Body of pancreas (tissue), 4 donors: ENCODE results near the gene ZNF792. TPM values are rescaled to one million over a fixed set of nuclear protein-coding genes. Genes with fewer than 3 reads are reported as not detected.

Source experiments
- ATAC-seq: fragments of 150-250 bp; one replicate; pipeline ENCODE4 v1.9.1; 2016
- DNase-seq, 4 donors: peaks; one replicate each; pipeline ENCODE4 v3.0.0-alpha.2; 2019
- H3K27ac ChIP-seq, 4 donors: fragments of 200-600 bp; sonication (generic); 1 replicate in 3 of 4; 2 replicates in 1 of 4; pipeline versions ENCODE4 v1.5.1 to v1.6.1; 2016 to 2019; ENCODE audit warnings: mild to moderate bottlenecking in 1 of 4, mixed read lengths in 1 of 4, moderate library complexity in 1 of 4
- H3K27me3 ChIP-seq, 2 donors: fragments of 200-600 bp; sonication (generic); one replicate each; pipeline ENCODE4 v1.6.0; 2016; ENCODE audit warnings: mild to moderate bottlenecking in 1 of 2
- H3K36me3 ChIP-seq, 2 donors: fragments of 200-600 bp; sonication (generic); replicated peaks in 1 of 2; 2 replicates each; pipeline ENCODE4 v1.5.1; 2016; ENCODE audit warnings: low read depth in 2 of 2; ENCODE audit not compliant: insufficient read depth in 1 of 2
- H3K4me1 ChIP-seq: fragments of 200-600 bp; sonication (generic); one replicate; pipeline ENCODE4 v1.6.0; 2016
- H3K4me3 ChIP-seq, 2 donors: fragments of 200-600 bp; sonication (generic); 1 replicate in 1 of 2; 2 replicates in 1 of 2; pipeline ENCODE4 v1.5.1; 2016 to 2019
- H3K9me3 ChIP-seq, 3 donors: fragments of 200-600 bp; sonication (generic); 1 replicate in 2 of 3; 2 replicates in 1 of 3; pipeline ENCODE4 v1.5.1; 2016
- POLR2A ChIP-seq, 3 donors: fragments of 450-650 bp; IDR thresholded peaks; one replicate each; pipeline ENCODE4 v1.6.1; 2016; ENCODE audit warnings: antibody characterized with exemption in 3 of 3, mild to moderate bottlenecking in 2 of 3
- WGBS, 2 donors: methylation state at CpG; one replicate each; pipeline ENCODE4 v1.1.5; 2017; 5-methylcytosine and 5-hydroxymethylcytosine counted together
- intact Hi-C: fragments of 100-400 bp; cut with DNase I; formaldehyde crosslinking; loops from one replicate; pipeline ENCODE4 v1.15.1; 2023
- total RNA-seq, 2 donors: library from RNA; depleted of rRNA; stranded (reverse); fragments of >200 nt; gene quantifications; one replicate each; pipeline ENCODE4 v1.1.0, GENCODE V29; 2016
- TF ChIP-seq, protein P1 (sequence below), 7 experiments: fragments of 450-650 bp in 4 of 7; fragments of 200-600 bp in 3 of 7; sonication (generic) in 3 of 7; IDR thresholded peaks; one replicate each; pipeline ENCODE4 v1.5.1; 2016 to 2019; ENCODE audit warnings: antibody characterized with exemption in 7 of 7

ZNF792 gene
- total RNA-seq, 2 donors from 2014 or later: 4.0 to 7.0 TPM

DNA sequence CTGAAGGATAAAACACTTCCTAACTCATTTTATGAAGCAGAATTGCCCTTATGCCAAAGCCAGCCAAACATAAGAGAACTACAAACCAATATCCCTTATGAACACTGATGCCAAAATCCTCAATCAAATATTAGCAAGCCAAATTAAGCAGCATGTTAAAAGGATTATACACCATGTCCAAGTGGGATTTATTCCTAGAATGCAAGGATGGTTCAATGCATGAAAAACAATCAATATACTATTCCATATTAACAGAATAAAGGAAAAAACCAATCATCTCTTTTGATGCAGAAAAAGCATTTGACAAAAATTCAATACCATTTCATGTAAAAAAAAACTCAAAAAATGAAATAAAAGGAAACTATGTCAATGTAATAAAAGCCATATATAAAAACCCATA lies 10.9 kb downstream of the ZNF792 start:
- no peak for ATAC-seq
- H3K4me1 ChIP-seq: no peaks in the 10 kb centered on the region
- TF ChIP-seq POLR2A (IDR thresholded peaks at IDR 0.05): no peak
- TF ChIP-seq, protein P1, sequence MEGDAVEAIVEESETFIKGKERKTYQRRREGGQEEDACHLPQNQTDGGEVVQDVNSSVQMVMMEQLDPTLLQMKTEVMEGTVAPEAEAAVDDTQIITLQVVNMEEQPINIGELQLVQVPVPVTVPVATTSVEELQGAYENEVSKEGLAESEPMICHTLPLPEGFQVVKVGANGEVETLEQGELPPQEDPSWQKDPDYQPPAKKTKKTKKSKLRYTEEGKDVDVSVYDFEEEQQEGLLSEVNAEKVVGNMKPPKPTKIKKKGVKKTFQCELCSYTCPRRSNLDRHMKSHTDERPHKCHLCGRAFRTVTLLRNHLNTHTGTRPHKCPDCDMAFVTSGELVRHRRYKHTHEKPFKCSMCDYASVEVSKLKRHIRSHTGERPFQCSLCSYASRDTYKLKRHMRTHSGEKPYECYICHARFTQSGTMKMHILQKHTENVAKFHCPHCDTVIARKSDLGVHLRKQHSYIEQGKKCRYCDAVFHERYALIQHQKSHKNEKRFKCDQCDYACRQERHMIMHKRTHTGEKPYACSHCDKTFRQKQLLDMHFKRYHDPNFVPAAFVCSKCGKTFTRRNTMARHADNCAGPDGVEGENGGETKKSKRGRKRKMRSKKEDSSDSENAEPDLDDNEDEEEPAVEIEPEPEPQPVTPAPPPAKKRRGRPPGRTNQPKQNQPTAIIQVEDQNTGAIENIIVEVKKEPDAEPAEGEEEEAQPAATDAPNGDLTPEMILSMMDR (IDR thresholded peaks at IDR 0.05): no peak
- no peak overlapping the region for H3K27ac ChIP-seq
- H3K4me3 ChIP-seq: no peak overlapping the region
- no peak for DNase-seq
- intact Hi-C loops: no loop called here
- H3K27me3 ChIP-seq: no peaks in the 10 kb centered on the region
- H3K9me3 ChIP-seq: peaks cover 0 to 13% (median 3%) of the 10 kb centered on the region in 3 donors
- H3K36me3 ChIP-seq: peaks cover 2 to 8% of the 10 kb centered on the region in 2 donors

DNA sequence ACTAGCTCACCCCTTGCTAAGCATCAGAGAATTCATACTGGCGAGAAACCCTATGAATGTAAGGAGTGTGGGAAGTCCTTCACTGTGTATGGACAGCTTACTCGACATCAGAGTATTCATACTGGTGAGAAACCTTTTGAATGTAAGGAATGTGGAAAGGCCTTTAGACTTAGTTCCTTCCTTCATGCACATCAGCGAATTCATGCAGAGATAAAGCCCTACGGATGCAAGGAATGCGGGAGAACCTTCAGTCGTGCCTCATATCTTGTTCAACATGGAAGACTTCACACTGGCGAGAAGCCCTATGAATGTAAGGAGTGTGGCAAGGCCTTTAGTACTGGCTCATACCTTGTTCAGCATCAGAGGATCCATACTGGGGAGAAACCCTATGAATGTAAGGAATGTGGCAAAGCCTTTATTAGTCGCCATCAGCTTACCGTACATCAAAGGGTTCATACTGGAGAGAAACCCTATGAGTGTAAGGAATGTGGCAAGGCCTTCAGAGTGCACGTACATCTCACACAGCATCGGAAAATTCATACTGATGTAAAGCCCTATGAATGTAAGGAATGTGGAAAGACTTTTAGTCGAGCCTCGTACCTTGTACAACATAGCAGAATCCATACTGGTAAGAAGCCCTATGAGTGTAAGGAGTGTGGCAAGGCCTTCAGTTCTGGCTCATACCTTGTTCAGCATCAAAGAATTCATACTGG lies 20.0 kb downstream of the ZNF792 start:
- no peak overlapping the region for H3K27ac ChIP-seq
- no peaks in the 10 kb centered on the region for H3K4me1 ChIP-seq
- H3K9me3 ChIP-seq: peaks cover 0 to 15% (median 0%) of the 10 kb centered on the region in 3 donors
- DNase-seq: no peak
- ATAC-seq: no peak
- peaks cover 0 to 8% of the 10 kb centered on the region in 2 donors for H3K36me3 ChIP-seq
- WGBS, 2 donors: 92 to 97% methylated on average over 13 of the region's 13 CpGs
- no peaks in the 10 kb centered on the region for H3K27me3 ChIP-seq
- TF ChIP-seq POLR2A (IDR thresholded peaks at IDR 0.05): no peak
- TF ChIP-seq, protein P1 (IDR thresholded peaks at IDR 0.05): no peak
- intact Hi-C loops: no loop called here
- no peak overlapping the region for H3K4me3 ChIP-seq

DNA sequence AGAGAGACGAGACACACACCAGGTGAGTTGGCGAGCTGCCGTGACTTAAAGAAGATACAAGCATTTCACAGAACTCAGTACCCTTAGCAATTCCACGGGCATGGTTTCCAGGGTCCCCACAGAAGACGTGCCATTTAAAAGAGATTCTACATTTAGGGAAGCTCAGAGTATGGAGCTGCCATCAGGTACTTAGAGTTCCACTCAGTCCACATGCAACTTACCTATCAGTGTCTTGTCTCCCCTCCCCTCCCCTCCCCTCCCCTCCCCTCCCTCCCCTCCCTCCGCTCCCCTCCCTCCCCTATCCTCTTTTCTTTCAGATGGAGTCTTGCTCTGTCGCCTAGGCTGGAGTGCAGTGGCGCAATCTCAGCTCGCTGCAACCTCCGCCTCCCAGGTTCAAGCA lies 25.1 kb downstream of the ZNF792 start:
- no peaks in the 10 kb centered on the region for H3K4me1 ChIP-seq
- H3K27ac ChIP-seq: no peak overlapping the region
- H3K4me3 ChIP-seq: no peak overlapping the region
- H3K27me3 ChIP-seq: no peaks in the 10 kb centered on the region
- peaks cover 0 to 7% of the 10 kb centered on the region in 2 donors for H3K36me3 ChIP-seq
- H3K9me3 ChIP-seq: peaks cover 0 to 7% (median 0%) of the 10 kb centered on the region in 3 donors
- ATAC-seq (no peak), DNase-seq (no peak)
- 93 to 94% methylated on average over 9 to 10 of the region's 10 CpGs for WGBS, 2 donors
- TF ChIP-seq, protein P1 (IDR thresholded peaks at IDR 0.05): no peak
- no peak for TF ChIP-seq POLR2A (IDR thresholded peaks at IDR 0.05)
- intact Hi-C loops: no loop called here

DNA sequence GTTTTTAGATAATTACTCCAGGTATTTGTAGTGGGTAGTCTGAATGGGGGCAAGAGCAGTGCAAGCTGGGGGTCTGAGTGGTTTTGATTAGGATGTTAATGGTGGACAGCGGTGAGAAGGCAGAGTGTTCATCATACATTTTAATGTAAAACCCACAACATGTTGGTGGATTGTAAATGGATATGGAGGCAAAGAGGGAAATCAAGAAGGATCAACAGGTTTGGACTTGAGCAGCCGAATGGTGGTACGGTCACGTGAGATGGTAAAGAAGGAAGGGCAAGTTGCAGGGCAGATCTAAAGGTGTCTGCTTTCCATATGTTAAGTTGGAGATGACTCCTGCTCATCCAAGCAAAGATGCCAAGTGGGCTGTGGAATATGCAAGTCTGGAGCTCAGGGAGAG lies 27.8 kb downstream of the ZNF792 start:
- 93 to 94% methylated on average over 4 of the region's 4 CpGs for WGBS, 2 donors
- no peaks in the 10 kb centered on the region for H3K27me3 ChIP-seq
- TF ChIP-seq POLR2A (IDR thresholded peaks at IDR 0.05): no peak
- TF ChIP-seq, protein P1 (IDR thresholded peaks at IDR 0.05): no peak
- H3K9me3 ChIP-seq: no peaks in the 10 kb centered on the region
- no peaks in the 10 kb centered on the region for H3K4me1 ChIP-seq
- peaks cover 0 to 5% of the 10 kb centered on the region in 2 donors for H3K36me3 ChIP-seq
- no peak overlapping the region for H3K27ac ChIP-seq
- intact Hi-C loops: no loop called here
- ATAC-seq: no peak
- DNase-seq: no peak
- no peak overlapping the region for H3K4me3 ChIP-seq

DNA sequence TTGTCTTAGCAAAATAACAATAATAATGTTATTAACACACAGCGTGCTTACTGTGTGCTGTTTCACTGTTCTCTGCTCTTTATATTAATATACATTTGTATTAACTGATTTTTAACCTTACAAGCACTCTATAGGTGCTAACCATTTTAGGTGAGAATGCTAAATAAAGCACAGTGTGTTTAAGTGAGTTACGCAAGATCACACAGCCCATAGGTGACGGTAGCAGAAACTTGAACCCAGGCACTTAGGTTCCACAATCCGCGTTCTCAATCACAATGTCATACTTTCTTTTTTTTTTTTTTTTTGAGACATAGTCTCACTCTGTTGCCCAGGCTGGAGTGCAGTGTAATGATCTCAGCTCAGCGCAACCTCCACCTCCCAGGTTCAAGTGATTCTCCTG lies 31.5 kb downstream of the ZNF792 start:
- Histone ChIP-seq H3K27ac (no peak overlapping the region), H3K27me3 (no peaks in the 10 kb centered on the region), H3K4me3 (no peak overlapping the region), H3K4me1 (peaks cover 4% of the 10 kb centered on the region), H3K36me3 (peaks cover 0 to 5% of the 10 kb centered on the region in 2 donors), H3K9me3 (no peaks in the 10 kb centered on the region)
- no peak for TF ChIP-seq POLR2A (IDR thresholded peaks at IDR 0.05)
- TF ChIP-seq, protein P1 (IDR thresholded peaks at IDR 0.05): no peak
- 96 to 97% methylated on average over 6 of the region's 6 CpGs for WGBS, 2 donors
- DNase-seq (no peak), ATAC-seq (no peak)
- intact Hi-C loops: no loop called here
